KBM-7 (cell line): ENCODE results near the gene ZNF358.

Experiments used
- DNase-seq: peaks from one replicate; pipeline ENCODE4 v3.0.0-alpha.2; 2015
- in situ Hi-C: fragments of 300-500 bp; cut with MboI; formaldehyde crosslinking; loops from 2 replicates; pipeline ENCODE4 v1.14.3; 2020; ENCODE audit warnings: low sequenced_read_pairs, low pct_unique_long_range_greater_than_20kb, mixed read lengths

ZNF358 gene

DNA sequence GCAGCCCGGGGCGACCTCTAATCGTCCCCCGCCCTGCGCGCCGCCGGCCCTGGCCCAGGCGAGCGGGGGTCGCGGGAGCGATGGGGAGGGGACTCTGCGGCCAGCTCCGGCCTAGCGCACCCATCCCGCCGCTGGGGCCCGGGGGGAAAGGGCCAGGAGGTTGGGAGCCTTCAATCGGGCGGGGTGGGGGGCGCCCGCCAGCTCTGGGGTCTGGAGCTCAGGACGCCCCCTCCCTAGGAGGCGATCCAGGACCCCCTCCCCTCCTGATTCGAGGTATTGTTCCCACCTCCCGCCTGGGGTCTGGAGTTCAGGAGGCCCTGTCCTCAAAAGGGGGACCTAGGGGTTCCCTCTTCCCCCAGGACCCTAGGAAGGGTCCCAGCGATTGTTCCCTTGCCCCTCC, 430 bp downstream of the ZNF358 start:
- DNase-seq = no peak
- in situ Hi-C loops = no loop called here

DNA sequence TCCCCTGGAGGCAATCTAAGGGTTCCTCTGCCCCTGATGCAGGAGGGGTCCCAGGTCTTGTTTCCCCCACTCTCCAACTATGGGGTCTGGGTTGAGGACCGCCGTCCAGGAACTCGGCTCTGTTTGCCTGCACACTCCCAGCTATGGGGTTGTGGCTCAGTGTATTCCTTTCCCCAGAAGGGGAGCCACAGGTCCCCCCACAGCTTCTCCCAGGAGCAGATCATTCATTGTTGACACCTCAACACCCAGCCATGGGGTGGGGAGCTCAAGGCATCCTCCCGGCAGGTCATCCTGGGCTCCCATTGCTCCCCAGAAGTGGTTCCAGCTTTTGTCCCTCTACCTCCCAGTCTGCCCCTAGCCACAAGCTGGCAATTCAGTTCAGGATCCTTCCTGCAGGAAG, 975 bp downstream of the ZNF358 start:
- no peak for DNase-seq
- in situ Hi-C loops = no loop called here

DNA sequence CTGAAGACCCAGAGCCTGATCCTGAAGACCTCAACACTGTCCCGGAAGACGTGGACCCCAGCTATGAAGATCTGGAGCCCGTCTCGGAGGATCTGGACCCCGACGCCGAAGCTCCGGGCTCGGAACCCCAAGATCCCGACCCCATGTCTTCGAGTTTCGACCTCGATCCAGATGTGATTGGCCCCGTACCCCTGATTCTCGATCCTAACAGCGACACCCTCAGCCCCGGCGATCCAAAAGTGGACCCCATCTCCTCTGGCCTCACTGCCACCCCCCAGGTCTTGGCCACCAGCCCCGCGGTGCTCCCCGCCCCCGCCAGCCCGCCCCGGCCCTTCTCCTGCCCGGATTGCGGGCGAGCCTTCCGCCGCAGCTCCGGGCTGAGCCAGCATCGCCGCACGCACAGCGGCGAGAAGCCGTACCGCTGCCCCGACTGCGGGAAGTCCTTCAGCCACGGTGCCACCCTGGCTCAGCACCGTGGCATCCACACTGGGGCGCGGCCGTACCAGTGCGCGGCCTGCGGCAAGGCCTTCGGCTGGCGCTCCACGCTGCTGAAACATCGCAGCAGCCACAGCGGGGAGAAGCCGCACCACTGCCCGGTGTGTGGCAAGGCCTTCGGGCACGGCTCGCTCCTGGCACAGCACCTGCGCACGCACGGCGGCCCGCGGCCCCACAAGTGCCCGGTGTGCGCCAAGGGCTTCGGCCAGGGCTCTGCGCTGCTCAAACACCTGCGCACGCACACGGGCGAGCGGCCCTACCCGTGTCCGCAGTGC, 3.6 kb downstream of the ZNF358 start:
- in situ Hi-C loops = no loop called here
- no peak for DNase-seq

DNA sequence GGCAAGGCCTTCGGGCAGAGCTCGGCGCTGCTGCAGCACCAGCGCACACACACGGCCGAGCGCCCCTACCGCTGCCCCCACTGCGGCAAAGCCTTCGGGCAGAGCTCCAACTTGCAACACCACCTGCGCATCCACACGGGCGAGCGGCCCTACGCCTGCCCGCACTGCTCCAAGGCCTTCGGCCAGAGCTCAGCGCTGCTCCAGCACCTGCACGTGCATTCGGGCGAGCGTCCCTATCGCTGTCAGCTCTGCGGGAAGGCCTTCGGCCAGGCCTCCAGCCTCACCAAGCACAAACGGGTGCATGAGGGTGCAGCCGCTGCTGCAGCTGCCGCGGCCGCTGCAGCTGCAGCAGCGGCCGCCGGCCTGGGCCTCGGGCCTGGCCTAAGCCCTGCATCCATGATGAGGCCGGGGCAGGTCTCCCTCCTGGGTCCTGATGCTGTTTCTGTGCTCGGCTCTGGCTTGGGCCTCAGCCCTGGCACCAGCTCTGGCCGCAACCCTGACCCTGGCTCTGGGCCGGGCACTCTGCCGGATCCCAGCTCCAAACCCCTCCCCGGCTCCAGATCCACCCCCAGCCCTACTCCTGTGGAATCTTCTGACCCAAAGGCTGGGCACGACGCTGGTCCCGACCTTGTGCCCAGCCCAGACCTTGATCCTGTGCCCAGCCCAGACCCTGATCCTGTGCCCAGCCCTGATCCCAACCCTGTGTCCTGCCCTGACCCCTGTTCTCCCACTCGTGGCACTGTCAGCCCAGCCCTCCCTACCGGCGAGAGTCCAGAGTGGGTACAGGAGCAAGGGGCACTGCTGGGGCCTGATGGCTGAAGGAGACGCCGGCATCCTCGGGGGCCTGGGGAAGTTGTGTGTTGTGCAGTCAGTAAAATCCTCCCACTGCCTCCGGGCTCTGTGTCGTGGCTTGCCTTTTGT, 4.5 kb downstream of the ZNF358 start:
- in situ Hi-C loops = no loop called here
- DNase-seq = no peak

DNA sequence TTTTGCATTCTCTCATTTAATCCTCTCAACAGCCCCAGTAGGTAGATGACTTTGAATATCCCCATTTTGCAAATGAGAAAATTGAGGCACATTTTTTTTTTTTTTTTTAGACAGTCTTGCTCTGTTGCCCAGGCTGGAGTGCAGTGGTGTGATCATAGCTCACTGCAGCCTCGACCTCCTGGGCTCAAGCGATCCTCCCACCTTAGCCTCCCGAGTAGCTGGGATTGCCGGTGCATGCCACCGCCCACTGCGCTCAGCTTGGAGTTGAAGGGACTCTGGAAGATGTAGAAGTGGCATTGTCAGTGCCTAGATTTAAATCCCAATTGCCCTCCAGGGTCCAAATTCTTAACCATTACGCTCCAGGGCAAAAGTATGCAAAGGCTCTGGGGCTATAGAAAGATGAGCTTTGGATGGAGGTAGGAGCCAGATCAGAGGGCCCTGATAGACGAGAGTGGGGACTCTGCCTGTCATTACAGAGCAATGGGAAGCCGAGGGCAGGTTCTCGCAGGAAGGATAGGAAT, 5.7 kb downstream of the ZNF358 start:
- no peak for DNase-seq
- in situ Hi-C loops = no loop called here

DNA sequence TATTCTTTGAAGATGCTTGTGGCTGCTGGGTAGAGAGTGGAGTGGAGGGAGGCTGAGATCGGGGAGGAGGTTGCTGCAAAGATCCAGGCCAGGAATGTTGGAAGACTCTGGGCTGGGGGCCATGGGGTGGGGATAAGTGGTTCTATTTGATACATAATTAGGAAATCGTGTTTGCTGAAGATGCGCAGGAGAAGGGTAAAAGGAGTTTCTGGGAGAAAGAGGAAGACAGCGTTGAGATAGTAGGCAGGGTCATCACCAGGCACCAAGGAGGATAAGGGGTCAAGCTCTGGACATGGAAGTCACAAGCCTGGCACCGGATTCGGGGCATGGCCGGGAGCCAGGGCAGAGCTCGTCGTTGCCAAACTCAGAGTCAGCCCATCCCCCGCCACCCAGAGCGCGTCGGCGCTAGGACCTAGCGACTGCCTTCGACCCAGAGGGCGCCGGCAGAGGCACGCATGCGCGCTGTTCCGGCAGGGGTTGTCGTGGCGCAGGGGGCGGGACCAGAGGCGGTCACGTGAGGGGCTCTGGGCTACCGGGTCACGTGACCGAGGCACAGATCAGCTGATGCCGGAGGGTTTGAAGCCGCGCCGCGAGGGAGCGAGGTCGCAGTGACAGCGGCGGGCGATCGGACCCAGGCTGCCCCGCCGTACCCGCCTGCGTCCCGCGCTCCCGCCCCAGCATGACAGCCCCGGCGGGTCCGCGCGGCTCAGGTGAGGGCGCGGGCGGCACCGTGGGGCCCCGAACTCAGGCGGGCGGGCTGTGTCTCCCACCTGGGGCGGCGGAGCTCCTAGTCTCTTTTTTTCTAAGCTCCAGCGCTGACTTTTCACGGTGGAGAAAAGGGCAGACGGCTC, 6.4 kb downstream of the ZNF358 start, which contains the start of gene MCOLN1:
Gene MCOLN1 (plus strand): TSS at position 553 of the 851 bp plus-strand sequence. CDS start 127 bp downstream, at position 680.
- peak; percentile 97 for DNase-seq
- in situ Hi-C loops = no loop called here

DNA sequence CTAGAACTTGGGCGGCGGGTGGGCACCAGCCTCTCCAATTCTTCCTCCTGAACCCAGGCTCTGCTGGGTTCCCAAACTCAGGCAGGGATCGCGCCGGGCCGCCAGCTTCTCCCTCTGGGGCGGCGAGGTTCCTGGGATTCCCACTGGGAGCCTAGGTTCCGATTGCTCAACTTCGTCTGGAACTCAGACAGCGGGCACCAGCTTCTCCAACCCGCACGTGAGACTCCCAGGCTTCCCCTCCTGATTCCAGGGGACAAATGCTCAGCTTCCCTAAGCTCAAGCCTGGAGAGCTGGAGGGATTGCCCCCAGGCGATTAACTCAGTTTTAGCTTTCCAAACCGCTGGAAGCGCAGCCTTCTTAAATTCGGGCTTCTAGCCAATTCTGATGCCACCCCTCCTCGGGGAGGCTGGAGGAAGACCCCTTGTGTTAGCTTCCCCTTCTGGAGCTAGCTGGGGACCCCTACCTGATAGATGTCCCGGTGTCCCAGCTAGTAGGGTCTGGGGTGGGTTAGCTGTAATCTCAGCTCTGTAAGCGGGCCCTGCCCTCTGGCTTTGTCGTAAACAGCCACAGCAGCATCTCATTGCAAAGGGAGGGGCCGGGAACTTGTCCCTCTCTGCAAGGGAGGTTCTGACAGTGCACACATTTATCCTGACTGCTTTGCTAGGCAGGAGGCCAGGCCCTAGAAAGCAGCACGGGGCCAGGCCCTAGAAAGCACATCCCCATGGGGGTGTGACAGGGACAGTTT, 7.2 kb downstream of the ZNF358 start:
- in situ Hi-C loops = no loop called here
- DNase-seq = no peak

DNA sequence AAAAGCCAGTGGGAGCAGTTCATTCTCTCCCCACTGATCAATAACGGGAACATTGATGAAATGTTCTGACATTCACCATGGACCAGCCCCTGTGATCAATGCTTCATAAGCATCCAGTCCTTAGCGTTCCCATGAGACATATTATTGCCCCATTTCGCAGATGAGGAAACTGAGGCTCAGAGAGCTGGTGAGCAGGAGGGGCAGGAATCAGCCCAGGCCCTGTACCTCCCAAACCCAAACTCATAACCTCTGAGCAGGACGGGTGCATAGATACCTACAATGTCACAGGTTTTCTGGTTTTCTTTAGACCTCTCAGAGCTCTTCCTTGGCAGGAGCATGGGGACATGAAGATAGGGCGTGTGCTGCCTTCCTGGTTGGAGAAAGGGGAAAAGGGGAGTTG, 8.6 kb downstream of the ZNF358 start:
- in situ Hi-C loops = no loop called here
- DNase-seq = no peak

DNA sequence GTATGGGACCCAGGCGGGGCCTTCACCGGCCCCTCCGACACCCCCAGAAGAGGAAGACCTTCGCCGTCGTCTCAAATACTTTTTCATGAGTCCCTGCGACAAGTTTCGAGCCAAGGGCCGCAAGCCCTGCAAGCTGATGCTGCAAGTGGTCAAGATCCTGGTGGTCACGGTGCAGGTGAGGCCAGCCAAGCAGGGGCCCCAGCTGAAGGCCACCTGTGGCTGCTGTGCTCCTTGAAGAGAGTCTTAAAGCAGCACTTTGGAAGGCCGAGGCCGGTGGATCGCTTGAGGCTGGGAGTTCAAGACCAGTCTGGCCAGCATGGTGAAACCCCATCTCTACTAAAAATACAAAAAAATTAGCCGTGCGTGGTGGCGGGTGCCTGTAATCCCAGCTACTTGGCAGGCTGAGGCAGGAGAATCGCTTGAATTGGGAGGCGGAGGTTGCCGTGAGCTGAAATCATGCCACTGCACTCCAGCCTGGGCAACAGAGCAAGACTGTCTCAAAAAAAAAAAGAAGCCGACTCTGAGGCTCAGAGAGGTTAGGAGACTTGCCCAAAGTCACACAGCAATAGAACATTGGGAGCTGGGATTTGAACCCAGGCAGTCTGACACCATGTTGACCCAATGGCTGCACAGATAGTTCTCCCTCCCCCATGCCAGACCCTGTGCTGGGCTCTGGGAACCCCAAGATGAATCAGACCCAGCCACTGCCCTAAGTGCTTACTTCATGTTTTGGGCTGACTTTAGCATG, 9.3 kb downstream of the ZNF358 start:
- no peak for DNase-seq
- in situ Hi-C loops = no loop called here

DNA sequence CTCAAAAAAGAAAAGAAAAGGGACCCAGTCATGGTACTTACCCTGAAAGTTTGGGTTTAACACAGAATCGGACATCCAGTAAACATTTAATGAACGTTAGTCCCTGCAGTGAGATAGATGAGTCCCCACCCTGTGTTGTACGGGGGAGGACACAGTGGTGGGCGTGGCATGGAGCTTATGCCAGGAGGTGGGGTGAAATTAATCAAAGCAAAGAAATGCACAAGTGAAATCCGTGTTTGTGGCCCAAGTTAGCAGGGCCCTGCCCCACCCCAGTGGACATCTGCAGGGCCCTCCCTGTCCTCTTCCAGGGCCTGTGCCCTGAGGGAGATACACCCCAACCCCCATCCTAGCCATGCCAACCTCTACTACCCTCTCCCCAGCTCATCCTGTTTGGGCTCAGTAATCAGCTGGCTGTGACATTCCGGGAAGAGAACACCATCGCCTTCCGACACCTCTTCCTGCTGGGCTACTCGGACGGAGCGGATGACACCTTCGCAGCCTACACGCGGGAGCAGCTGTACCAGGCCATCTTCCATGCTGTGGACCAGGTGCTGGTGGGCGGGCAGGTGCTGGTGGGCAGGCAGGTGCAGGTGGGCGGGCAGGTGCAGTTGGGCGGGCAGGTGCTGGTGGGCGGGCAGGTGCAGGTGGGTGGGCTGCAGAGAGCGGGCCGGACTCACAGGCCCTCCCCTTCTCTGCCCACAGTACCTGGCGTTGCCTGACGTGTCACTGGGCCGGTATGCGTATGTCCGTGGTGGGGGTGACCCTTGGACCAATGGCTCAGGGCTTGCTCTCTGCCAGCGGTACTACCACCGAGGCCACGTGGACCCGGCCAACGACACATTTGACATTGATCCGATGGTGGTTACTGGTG, 10.4 kb downstream of the ZNF358 start:
- no peak for DNase-seq

DNA sequence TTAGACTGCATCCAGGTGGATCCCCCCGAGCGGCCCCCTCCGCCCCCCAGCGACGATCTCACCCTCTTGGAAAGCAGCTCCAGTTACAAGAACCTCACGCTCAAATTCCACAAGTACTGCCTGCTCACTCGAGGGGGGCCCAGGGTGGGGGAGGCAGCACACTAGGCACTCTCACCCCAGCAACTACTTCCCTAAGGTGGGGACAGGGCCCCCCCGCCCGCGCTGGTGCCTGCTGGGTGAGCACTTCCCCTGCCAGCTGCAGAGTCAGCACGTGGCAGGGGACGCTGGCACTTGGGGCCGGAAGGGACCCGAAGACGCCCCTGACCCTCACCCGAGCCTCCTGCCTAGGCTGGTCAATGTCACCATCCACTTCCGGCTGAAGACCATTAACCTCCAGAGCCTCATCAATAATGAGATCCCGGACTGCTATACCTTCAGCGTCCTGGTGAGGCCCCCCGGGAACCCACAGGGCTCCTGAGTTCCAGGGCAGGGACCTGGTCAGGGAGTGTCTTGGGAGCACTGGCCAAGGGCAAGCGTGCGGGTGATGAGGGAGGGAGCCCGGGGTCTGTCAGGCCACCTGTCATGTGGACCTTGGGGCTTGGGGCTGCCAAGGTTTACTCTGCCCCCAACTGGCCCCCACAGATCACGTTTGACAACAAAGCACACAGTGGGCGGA, 11.8 kb downstream of the ZNF358 start:
- no peak for DNase-seq
- in situ Hi-C loops = no loop called here

More for the DNA sequence above, 10.4 kb downstream of the ZNF358 start:
- in situ Hi-C loops = no loop called here

DNA sequence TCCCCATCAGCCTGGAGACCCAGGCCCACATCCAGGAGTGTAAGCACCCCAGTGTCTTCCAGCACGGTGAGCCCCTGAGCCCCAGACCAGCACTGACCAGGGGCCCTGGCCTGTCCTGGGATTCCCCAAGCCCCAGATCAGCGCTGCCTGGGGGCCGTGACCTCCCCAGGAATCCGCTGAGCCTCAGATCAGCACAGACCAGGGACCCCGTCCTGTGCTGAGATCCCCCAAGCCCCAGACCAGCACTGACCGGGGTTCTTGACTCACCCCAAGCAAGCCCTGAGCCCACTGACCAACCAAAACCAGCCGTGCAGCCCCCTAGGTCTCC, 12.3 kb downstream of the ZNF358 start:
- no peak for DNase-seq

DNA sequence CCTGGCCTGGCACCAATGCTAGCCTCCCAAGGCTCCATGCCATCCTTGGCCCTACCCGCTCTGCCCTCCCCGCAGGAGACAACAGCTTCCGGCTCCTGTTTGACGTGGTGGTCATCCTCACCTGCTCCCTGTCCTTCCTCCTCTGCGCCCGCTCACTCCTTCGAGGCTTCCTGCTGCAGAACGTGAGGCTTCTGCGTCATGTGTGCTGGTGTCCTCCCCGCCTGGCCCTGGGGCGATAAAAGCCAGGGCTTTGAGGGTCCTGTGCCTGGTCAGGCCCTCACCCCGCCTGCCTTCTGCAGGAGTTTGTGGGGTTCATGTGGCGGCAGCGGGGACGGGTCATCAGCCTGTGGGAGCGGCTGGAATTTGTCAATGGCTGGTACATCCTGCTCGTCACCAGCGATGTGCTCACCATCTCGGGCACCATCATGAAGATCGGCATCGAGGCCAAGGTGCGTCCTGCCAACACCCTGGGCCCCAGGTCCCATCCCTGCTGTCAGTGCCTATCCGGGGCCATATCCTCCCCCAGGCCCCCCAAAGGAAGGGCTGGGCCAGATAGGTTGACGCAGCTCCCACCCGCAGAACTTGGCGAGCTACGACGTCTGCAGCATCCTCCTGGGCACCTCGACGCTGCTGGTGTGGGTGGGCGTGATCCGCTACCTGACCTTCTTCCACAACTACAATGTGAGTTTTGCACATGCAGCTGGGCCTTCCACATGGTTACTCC, 12.8 kb downstream of the ZNF358 start:
- no peak for DNase-seq

More for the DNA sequence above, 12.3 kb downstream of the ZNF358 start:
- in situ Hi-C loops = no loop called here

DNA sequence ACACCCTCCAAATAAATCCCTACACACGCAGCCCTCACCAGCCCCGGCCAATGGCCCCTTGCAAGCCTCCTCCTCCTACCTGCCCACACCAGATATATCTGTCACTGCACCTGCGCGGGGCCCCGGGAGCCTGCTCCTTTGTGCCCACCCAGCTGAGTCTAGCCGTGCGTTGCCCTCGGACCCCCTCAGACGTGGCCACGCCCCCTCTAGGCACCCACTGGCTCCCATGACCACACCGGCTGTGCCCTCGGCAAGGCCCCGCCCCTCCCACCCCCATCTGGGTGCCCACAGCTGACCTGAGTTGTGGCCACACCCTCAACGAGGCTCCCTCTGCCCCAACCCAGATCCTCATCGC, 13.3 kb downstream of the ZNF358 start:
- no peak for DNase-seq
- in situ Hi-C loops = no loop called here

More for the DNA sequence above, 12.8 kb downstream of the ZNF358 start:
- in situ Hi-C loops = no loop called here

DNA sequence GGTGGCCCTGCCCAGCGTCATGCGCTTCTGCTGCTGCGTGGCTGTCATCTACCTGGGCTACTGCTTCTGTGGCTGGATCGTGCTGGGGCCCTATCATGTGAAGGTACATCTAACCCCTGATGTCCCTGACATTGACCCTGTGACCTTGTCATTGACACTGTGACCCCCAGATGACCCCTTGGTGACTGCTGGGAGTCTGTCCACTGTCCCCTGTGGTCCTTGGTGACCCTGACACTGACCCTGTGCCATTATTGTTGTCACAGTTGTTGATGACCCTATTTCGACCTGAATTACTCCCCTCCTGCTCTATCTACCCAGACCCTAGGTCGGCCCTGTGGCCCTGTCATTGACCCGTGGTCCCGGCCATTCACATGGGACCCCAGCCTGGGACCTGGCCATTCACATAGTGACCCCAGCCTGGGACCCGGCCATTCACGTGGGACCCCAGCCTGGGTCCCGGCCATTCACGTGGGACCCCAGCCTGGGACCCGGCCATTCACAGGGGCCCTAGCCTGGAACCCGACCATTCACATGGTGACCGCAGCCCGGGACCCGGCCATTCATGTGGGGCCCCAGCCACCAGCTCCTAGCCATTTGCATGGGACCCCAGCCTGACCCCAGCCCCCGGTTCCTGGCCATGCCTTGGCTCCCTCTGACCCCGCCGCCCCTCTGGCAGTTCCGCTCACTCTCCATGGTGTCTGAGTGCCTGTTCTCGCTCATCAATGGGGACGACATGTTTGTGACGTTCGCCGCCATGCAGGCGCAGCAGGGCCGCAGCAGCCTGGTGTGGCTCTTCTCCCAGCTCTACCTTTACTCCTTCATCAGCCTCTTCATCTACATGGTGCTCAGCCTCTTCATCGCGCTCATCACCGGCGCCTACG, 13.9 kb downstream of the ZNF358 start:
- DNase-seq = no peak
- in situ Hi-C loops = no loop called here
